Stimulated activated CD4-positive, alpha-beta T cell treated with anti-CD3 and anti-CD28 coated beads, TNF-alpha, amount 100 ng/mL, for 4 hours (primary cell): ENCODE results near the gene MXD1.
A peak's percentile ranks its signal among the peaks of the same experiment; 100 is the strongest.
"Not testable (repeated sequence)": the region's sequence is repeated elsewhere in the genome, so short reads cannot be mapped to it uniquely, and the experiment has no call there.

ENCODE experiments used
- DNase-seq, 3 experiments: peaks; one replicate each; pipeline ENCODE4 v3.0.0-alpha.2; 2020; ENCODE audit warnings: low read depth in 3 of 3

MXD1 gene

GRCh38 chr2:69914950-69915945, at the start of gene MXD1:
MXD1 (plus strand) TSS chr2:69915109; CDS start chr2:69915331, 222 bp downstream.
- peak in 2 of 3 experiments; percentile 97 to 99 for DNase-seq

DNA sequence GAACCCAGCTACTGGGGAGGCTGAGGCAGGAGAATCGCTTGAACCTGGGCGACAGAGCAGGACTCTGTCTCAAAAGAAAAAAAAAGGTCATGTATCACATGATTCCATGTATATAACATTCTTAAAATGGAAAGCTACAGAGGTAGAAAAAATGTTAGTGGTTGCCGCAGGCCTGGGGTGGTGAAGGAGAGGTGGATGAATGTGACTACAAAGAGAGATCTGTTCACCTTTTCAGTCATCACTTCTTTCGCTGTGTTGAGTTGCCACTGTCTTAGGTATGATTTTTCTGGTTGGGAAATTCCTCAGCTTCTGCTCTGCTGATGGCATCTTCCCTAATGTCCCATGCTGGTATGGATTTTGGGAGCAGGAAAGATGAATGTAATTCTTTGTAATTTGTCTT, 26.5 kb upstream of the MXD1 start:
- no peak for DNase-seq

GRCh38 chr2:69889302-69889701, 25.6 kb upstream of the MXD1 start:
- no peak for DNase-seq

DNA sequence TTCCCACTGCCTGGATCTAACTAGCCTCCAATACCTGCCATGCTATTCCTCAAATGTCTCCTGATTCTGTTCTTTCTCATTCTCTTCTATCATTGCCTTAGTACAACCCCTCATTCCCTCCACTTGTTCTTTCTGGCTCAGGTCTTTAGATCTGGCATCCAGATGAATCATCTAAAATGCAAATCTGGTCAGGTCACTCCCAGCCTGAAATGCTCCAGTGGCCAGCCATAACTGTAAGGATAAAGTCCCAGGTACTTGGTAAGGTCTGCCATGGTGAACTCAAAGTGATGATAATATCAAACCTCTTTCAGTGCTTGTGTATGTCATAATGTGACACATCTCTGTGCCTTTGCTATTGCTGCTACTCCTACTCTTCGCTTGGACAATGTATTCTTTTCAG, 24.0 kb upstream of the MXD1 start:
- no peak for DNase-seq

- DNase-seq, result not testable (repeated sequence)
These were observed 22.0 kb upstream of the MXD1 start for GRCh38 chr2:69892838-69893424.

- DNase-seq, result peak; percentile 58 to 71 (median 59)
These were observed 21.0 kb upstream of the MXD1 start, which contains the start of gene SNRNP27 for GRCh38 chr2:69893684-69894551. SNRNP27 (plus strand) TSS chr2:69893956; CDS start chr2:69893985, 29 bp downstream.

- not testable (repeated sequence) for DNase-seq
These were observed 20.2 kb upstream of the MXD1 start for GRCh38 chr2:69894737-69895136.

DNA sequence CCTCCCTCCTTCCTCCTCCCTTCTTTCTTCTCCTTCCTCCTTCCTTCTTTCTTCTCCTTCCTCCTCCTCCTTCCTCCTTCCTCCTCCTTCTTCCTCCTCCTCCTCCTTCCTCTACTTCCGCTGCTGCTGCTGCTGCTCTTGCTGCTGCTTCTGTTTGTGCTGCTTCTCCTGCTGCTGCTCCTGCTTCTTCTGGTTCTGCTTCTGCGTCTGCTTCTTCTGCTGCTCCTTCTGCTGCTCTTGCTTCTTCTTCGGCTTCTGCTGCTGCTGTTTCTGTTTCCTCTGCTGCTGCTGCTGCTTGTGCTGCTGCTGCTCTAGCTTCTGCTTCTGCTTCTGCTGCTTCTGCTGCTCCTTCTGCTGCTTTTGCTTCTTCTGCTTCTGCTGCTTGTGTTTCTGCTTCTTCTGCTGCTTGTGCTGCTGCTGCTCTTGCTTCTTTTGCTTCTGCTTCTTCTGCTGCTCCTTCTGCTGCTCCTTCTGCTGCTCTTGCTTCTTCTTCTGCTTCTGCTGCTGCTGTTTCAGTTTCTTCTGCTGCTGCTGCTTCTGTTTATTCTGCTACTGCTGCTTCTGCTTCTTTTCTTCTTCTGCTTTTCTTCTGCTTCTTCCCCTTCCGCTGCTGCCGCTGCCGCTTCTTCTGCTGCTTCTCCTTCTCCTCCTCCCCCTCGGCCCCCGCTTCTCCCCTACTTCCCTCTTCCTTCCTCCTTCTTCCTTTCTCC, 12.5 kb upstream of the MXD1 start:
- DNase-seq, result no peak

- DNase-seq, result no peak
These were observed 7.7 kb upstream of the MXD1 start for GRCh38 chr2:69907216-69907615.

- DNase-seq, result no peak
These were observed 2.8 kb upstream of the MXD1 start for GRCh38 chr2:69911985-69912563.

DNA sequence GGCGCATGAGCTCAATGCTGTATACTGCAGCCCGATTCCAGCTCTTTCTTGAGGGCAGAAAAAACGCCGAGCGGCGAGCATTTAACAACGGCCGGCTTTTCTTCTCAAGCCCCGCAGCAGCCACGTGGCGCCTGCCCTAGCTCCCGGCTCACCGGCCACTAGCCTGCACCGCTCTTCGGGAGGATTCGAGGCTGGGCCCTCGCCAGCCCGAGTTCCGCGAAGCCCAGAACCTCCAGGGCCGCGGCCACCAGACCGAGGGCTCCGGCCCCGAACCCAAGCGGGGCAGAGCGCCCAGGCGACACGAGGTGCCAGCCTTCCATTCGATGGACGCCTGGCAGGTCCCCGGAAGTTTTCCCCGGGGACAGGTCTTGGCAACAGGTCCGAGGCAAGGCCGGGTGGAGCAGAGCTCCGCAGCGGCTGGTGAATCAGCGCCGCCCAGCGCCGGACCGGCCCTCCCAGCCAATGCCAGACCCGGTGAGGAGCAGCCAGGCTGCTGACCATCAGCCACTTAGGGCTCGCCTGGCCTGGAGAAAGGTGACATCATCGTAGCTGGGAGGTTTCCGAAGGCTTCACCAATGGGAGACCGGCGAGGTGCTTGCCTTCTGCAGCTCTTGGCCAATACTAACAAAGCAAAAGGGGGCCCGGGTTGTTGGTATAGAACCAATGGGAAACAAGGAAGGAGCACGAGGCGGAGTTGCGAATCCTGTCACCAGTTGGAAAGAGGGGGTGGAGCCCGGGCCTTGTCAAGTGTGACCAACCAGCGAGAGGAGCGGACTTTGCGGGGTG, 552 bp upstream of the MXD1 start:
- peak in 2 of 3 experiments; percentile 8 to 99 for DNase-seq

- DNase-seq, result no peak
These were observed 1.2 kb downstream of the MXD1 start for GRCh38 chr2:69916106-69916505.

DNA sequence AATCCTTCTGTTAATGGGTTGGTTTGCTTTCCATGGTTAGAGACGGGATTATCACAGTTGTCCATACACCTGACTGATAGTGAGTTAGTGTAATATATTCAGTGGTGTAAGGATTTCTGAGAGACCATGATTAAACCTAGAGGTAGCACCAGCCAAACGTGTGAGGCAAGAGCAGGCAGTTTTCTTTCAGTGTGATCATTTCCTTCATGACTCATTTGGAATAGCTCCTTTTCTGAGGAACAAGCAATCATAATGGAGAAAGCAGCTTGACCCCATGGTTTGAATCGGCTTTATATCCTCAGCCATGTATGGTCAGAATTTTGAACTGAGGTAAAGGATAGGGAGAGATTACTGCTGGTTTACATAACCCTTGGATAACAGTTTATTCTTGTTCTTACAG, 2.9 kb downstream of the MXD1 start:
- no peak for DNase-seq

DNA sequence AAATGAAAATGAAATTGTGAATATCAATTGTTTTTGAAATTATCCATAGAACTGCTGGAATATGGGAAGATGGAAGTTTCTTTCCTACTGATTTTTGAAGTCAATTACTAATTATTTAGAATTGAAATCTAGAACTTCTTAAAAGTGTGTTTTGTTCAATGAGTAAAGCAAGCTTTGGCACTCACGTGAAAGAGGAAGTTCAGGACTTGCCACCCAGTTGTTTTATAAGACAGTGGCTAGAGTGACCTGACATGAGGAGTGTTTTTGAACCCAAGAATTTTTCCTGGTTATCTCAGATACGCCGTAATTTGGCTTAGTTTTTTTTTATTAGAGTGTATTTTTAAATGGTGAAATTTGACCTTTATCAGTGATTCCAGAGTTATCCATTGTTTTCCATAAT, 3.5 kb downstream of the MXD1 start:
- no peak for DNase-seq

- no peak for DNase-seq
These were observed 8.2 kb downstream of the MXD1 start for GRCh38 chr2:69923116-69923515.

DNA sequence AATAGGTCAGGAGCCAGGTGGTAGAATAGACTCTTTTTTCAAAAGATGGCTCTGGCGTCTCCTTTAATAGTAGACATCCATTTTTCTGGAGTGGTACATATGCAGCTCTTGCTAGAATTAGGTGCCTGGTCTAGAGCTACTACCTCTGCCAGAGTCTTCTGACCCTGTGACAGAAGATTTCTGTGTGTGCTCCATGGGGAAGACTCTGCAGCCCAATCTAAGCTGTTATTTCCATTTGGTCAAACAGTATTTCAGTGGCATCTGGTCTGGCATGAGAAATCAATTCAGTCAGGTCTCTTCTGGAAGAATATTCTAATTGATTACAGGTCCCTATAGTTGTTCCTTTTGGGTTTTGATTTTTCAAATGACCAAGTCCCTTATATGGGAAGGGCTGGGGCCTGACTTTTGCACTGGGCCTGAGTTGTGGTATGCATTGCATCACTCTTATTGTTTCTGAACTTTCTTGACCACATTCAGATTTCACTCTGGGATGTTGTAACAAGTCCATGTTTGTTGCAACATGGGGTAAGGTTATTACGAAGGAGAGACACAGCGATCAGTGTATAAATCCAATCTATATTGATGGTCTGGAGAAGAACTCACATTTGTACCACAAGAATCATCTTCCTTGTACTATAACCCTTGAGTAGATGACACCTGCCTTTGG, 12.1 kb downstream of the MXD1 start:
- no peak for DNase-seq

DNA sequence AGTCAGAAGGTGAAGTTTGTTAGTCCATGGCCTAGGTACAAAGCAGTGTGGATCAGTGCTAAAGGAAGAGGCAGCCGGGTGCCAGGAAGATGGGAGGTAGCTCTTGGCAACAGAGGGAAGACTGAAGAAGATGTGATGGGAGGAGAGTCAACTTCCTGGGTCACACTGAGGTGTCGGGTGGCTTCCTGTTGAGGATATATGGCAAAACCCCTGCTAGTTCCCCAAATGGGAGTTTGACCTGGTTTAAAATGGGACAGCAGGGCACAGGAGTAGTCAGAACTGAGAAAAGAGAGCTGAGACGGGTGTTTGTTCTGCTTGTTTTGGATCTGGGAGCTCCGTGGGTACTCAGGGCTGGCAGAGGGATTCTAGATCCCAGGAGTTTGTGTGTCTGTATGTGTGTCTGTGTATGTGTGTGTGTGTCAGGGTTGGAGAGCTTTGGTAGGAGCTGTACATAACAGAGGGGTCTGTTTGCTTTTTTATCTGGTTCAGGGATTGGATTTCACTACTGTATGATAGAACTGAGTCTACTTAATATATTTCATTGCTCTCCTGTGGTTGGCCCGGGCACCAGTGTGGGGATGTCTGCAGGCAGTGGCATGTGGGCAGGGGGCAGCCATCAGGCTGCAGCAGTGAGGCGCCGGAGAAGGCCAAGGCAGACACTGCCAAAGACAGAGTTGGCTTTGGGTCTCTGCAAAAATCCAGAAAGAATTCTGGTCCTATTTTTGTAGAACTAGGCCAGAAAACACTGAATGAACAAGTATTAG, 17.1 kb downstream of the MXD1 start:
- no peak for DNase-seq

DNA sequence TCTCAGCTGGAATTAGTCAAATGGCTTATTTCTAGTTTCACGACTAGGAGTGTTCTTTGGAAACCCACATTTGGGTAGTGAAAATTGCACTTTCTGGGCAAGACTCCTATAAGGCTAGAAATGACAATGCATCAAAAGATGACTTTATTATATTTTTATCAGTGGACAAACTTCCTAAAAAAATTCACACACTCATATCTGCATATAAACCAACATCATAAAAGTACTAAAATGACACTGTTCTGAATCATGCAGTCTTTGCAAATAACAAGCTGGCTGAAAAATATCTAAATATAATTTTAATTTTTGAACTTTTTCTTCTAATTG, 17.6 kb downstream of the MXD1 start:
- DNase-seq, result no peak

GRCh38 chr2:69933254-69933828, 18.4 kb downstream of the MXD1 start:
- DNase-seq, result no peak
